ENCODE data around the gene IL13RA1. TPM values are rescaled to one million over a fixed set of nuclear protein-coding genes. Genes with fewer than 3 reads are reported as not detected.
"Not testable (repeated sequence)": the region's sequence is repeated elsewhere in the genome, so short reads cannot be mapped to it uniquely, and the experiment has no call there.

IL13RA1 gene
- 0.16 and 0.46 TPM in 2 replicates for total RNA-seq

- no peak for DNase-seq (ENCODE audit: low spot score)
- Mint-ChIP-seq H3K27ac (no peak within 1 kb of the TSS), H3K27me3 (ENCODE audit: low read depth) (peaks cover 36% of the 10 kb centered on the region), H3K9me3 (no peaks in the 10 kb centered on the region), H3K36me3 (ENCODE audit: low read depth) (no peaks in the 10 kb centered on the region), H3K4me1 (ENCODE audit: low read depth) (peaks cover 6% of the 10 kb centered on the region), H3K4me3 (ENCODE audit: low read depth) (peak within 1 kb of the TSS; percentile 7)
- intact Hi-C loops (cut with micrococcal nuclease): no loop called here
These were observed at the start of gene IL13RA1 for GRCh38 chrX:118726887-118727685. TSS of gene IL13RA1 (plus strand) at chrX:118727606. CDS start at chrX:118727639, 33 bp downstream.

- peaks cover 2% of the 10 kb centered on the region for H3K4me1 Mint-ChIP-seq (ENCODE audit: low read depth)
- H3K9me3 Mint-ChIP-seq: no peaks in the 10 kb centered on the region
- DNase-seq (ENCODE audit: low spot score): no peak
- peaks cover 34% of the 10 kb centered on the region for H3K36me3 Mint-ChIP-seq (ENCODE audit: low read depth)
- H3K27ac Mint-ChIP-seq: no peak overlapping the region
- intact Hi-C loops (cut with micrococcal nuclease): no loop called here
- no peak overlapping the region for H3K4me3 Mint-ChIP-seq (ENCODE audit: low read depth)
- no peaks in the 10 kb centered on the region for H3K27me3 Mint-ChIP-seq (ENCODE audit: low read depth)
These were observed 48.1 kb upstream of the IL13RA1 start for GRCh38 chrX:118679290-118679689.

GRCh38 chrX:118682258-118683014 lies 45.0 kb upstream of the IL13RA1 start:
- Mint-ChIP-seq H3K9me3 (no peaks in the 10 kb centered on the region), H3K4me3 (ENCODE audit: low read depth) (no peak overlapping the region), H3K27ac (no peak overlapping the region), H3K27me3 (ENCODE audit: low read depth) (no peaks in the 10 kb centered on the region), H3K36me3 (ENCODE audit: low read depth) (peaks cover 30% of the 10 kb centered on the region), H3K4me1 (ENCODE audit: low read depth) (no peaks in the 10 kb centered on the region)
- intact Hi-C loops (cut with micrococcal nuclease): no loop called here
- DNase-seq (ENCODE audit: low spot score): no peak

GRCh38 chrX:118685393-118685792 lies 42.0 kb upstream of the IL13RA1 start:
- no peaks in the 10 kb centered on the region for H3K9me3 Mint-ChIP-seq
- no peak for DNase-seq (ENCODE audit: low spot score)
- no peak overlapping the region for H3K4me3 Mint-ChIP-seq (ENCODE audit: low read depth)
- intact Hi-C loops (cut with micrococcal nuclease): no loop called here
- H3K27ac Mint-ChIP-seq: no peak overlapping the region
- H3K27me3 Mint-ChIP-seq (ENCODE audit: low read depth): no peaks in the 10 kb centered on the region
- no peaks in the 10 kb centered on the region for H3K4me1 Mint-ChIP-seq (ENCODE audit: low read depth)
- peaks cover 28% of the 10 kb centered on the region for H3K36me3 Mint-ChIP-seq (ENCODE audit: low read depth)

- Mint-ChIP-seq H3K4me1 (ENCODE audit: low read depth) (no peaks in the 10 kb centered on the region), H3K27ac (no peak overlapping the region), H3K36me3 (ENCODE audit: low read depth) (peaks cover 20% of the 10 kb centered on the region), H3K27me3 (ENCODE audit: low read depth) (no peaks in the 10 kb centered on the region), H3K4me3 (ENCODE audit: low read depth) (no peak overlapping the region), H3K9me3 (no peaks in the 10 kb centered on the region)
- no peak for DNase-seq (ENCODE audit: low spot score)
- intact Hi-C loops (cut with micrococcal nuclease): no loop called here
These were observed 38.5 kb upstream of the IL13RA1 start for GRCh38 chrX:118688935-118689334.

GRCh38 chrX:118693843-118694242 lies 33.6 kb upstream of the IL13RA1 start:
- peaks cover 7% of the 10 kb centered on the region for H3K36me3 Mint-ChIP-seq (ENCODE audit: low read depth)
- H3K4me1 Mint-ChIP-seq (ENCODE audit: low read depth): no peaks in the 10 kb centered on the region
- H3K9me3 Mint-ChIP-seq: no peaks in the 10 kb centered on the region
- H3K27me3 Mint-ChIP-seq (ENCODE audit: low read depth): no peaks in the 10 kb centered on the region
- no peak overlapping the region for H3K27ac Mint-ChIP-seq
- DNase-seq (ENCODE audit: low spot score): no peak
- intact Hi-C loops (cut with micrococcal nuclease): no loop called here
- H3K4me3 Mint-ChIP-seq (ENCODE audit: low read depth): no peak overlapping the region

- Mint-ChIP-seq H3K4me1 (ENCODE audit: low read depth) (no peaks in the 10 kb centered on the region), H3K27ac (no peak overlapping the region), H3K9me3 (no peaks in the 10 kb centered on the region), H3K36me3 (ENCODE audit: low read depth) (peaks cover 4% of the 10 kb centered on the region), H3K27me3 (ENCODE audit: low read depth) (no peaks in the 10 kb centered on the region), H3K4me3 (ENCODE audit: low read depth) (no peak overlapping the region)
- intact Hi-C loops (cut with micrococcal nuclease): no loop called here
- no peak for DNase-seq (ENCODE audit: low spot score)
These were observed 32.8 kb upstream of the IL13RA1 start for GRCh38 chrX:118694638-118695037.

- no peaks in the 10 kb centered on the region for H3K36me3 Mint-ChIP-seq (ENCODE audit: low read depth)
- no peaks in the 10 kb centered on the region for H3K27me3 Mint-ChIP-seq (ENCODE audit: low read depth)
- H3K27ac Mint-ChIP-seq: peak overlapping the region; percentile 36
- no peaks in the 10 kb centered on the region for H3K9me3 Mint-ChIP-seq
- DNase-seq (ENCODE audit: low spot score): no peak
- no peaks in the 10 kb centered on the region for H3K4me1 Mint-ChIP-seq (ENCODE audit: low read depth)
- intact Hi-C loops (cut with micrococcal nuclease): no loop called here
- no peak overlapping the region for H3K4me3 Mint-ChIP-seq (ENCODE audit: low read depth)
These were observed 28.8 kb upstream of the IL13RA1 start for GRCh38 chrX:118698516-118699170.

GRCh38 chrX:118702741-118703140 lies 24.7 kb upstream of the IL13RA1 start:
- Mint-ChIP-seq H3K27me3 (ENCODE audit: low read depth) (no peaks in the 10 kb centered on the region), H3K36me3 (ENCODE audit: low read depth) (no peaks in the 10 kb centered on the region), H3K4me3 (ENCODE audit: low read depth) (no peak overlapping the region), H3K27ac (no peak overlapping the region), H3K4me1 (ENCODE audit: low read depth) (no peaks in the 10 kb centered on the region), H3K9me3 (no peaks in the 10 kb centered on the region)
- intact Hi-C loops (cut with micrococcal nuclease): no loop called here
- DNase-seq (ENCODE audit: low spot score): no peak

- no peak overlapping the region for H3K4me3 Mint-ChIP-seq (ENCODE audit: low read depth)
- no peaks in the 10 kb centered on the region for H3K36me3 Mint-ChIP-seq (ENCODE audit: low read depth)
- intact Hi-C loops (cut with micrococcal nuclease): no loop called here
- H3K27ac Mint-ChIP-seq: no peak overlapping the region
- H3K9me3 Mint-ChIP-seq: no peaks in the 10 kb centered on the region
- no peaks in the 10 kb centered on the region for H3K27me3 Mint-ChIP-seq (ENCODE audit: low read depth)
- no peak for DNase-seq (ENCODE audit: low spot score)
- no peaks in the 10 kb centered on the region for H3K4me1 Mint-ChIP-seq (ENCODE audit: low read depth)
These were observed 20.7 kb upstream of the IL13RA1 start for GRCh38 chrX:118706681-118707080.

GRCh38 chrX:118714521-118714920 lies 12.9 kb upstream of the IL13RA1 start:
- DNase-seq (ENCODE audit: low spot score): no peak
- no peaks in the 10 kb centered on the region for H3K9me3 Mint-ChIP-seq
- H3K27me3 Mint-ChIP-seq (ENCODE audit: low read depth): no peaks in the 10 kb centered on the region
- no peak overlapping the region for H3K27ac Mint-ChIP-seq
- intact Hi-C loops (cut with micrococcal nuclease): no loop called here
- H3K4me3 Mint-ChIP-seq (ENCODE audit: low read depth): no peak overlapping the region
- H3K4me1 Mint-ChIP-seq (ENCODE audit: low read depth): no peaks in the 10 kb centered on the region
- H3K36me3 Mint-ChIP-seq (ENCODE audit: low read depth): no peaks in the 10 kb centered on the region

GRCh38 chrX:118715917-118716316 lies 11.5 kb upstream of the IL13RA1 start:
- H3K27me3 Mint-ChIP-seq (ENCODE audit: low read depth); H3K27ac Mint-ChIP-seq; H3K4me3 Mint-ChIP-seq (ENCODE audit: low read depth); H3K4me1 Mint-ChIP-seq (ENCODE audit: low read depth); DNase-seq (ENCODE audit: low spot score); H3K36me3 Mint-ChIP-seq (ENCODE audit: low read depth); intact Hi-C loops (cut with micrococcal nuclease); H3K9me3 Mint-ChIP-seq: not testable (repeated sequence)

GRCh38 chrX:118716833-118717232 lies 10.6 kb upstream of the IL13RA1 start:
- H3K27me3 Mint-ChIP-seq (ENCODE audit: low read depth); intact Hi-C loops (cut with micrococcal nuclease); H3K27ac Mint-ChIP-seq; H3K4me1 Mint-ChIP-seq (ENCODE audit: low read depth); DNase-seq (ENCODE audit: low spot score); H3K36me3 Mint-ChIP-seq (ENCODE audit: low read depth); H3K4me3 Mint-ChIP-seq (ENCODE audit: low read depth); H3K9me3 Mint-ChIP-seq: not testable (repeated sequence)
